ENCODE measurements around the gene BAD. TPM values are rescaled to one million over a fixed set of nuclear protein-coding genes. Genes with fewer than 3 reads are reported as not detected.

Gene BAD
- total RNA-seq, 2 donors from 2014 or later, result 140 to 161 TPM

GRCh38 chr11:64233913-64234586, 50.4 kb downstream of the BAD start, which contains the start of gene VEGFB:
VEGFB (plus strand) TSS chr11:64234584; CDS start chr11:64234834, 250 bp downstream.
- Histone ChIP-seq H3K27me3 (replicated peaks; ENCODE audit: insufficient read depth) (no peaks in the 10 kb centered on the region), H3K36me3 (no peaks in the 10 kb centered on the region), H3K9me3 (no peaks in the 10 kb centered on the region), H3K4me1 (replicated peaks) (peaks cover 27% of the 10 kb centered on the region), H3K27ac (peak within 1 kb of the TSS; percentile 86 to 89), H3K4me3 (peak within 1 kb of the TSS; percentile 69 to 75)
- peak; percentile 65 for DNase-seq (ENCODE audit: low spot score)
- peak; percentile 57 for TF ChIP-seq POLR2A (IDR thresholded peaks at IDR 0.05)
- TF ChIP-seq POLR2AphosphoS5 (IDR thresholded peaks at IDR 0.05), result peak; percentile 44
- TF ChIP-seq, protein P1, sequence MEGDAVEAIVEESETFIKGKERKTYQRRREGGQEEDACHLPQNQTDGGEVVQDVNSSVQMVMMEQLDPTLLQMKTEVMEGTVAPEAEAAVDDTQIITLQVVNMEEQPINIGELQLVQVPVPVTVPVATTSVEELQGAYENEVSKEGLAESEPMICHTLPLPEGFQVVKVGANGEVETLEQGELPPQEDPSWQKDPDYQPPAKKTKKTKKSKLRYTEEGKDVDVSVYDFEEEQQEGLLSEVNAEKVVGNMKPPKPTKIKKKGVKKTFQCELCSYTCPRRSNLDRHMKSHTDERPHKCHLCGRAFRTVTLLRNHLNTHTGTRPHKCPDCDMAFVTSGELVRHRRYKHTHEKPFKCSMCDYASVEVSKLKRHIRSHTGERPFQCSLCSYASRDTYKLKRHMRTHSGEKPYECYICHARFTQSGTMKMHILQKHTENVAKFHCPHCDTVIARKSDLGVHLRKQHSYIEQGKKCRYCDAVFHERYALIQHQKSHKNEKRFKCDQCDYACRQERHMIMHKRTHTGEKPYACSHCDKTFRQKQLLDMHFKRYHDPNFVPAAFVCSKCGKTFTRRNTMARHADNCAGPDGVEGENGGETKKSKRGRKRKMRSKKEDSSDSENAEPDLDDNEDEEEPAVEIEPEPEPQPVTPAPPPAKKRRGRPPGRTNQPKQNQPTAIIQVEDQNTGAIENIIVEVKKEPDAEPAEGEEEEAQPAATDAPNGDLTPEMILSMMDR (IDR thresholded peaks at IDR 0.05), result peak in 1 of 4 experiments; percentile 10
- under 1% methylated on average over 35 of the region's 62 CpGs for WGBS
- intact Hi-C loops (cut with DNase I), result no loop called here

- Histone ChIP-seq H3K4me3 (no peak overlapping the region), H3K27me3 (replicated peaks; ENCODE audit: insufficient read depth) (no peaks in the 10 kb centered on the region), H3K36me3 (no peaks in the 10 kb centered on the region), H3K27ac (no peak overlapping the region), H3K9me3 (no peaks in the 10 kb centered on the region), H3K4me1 (replicated peaks) (peaks cover 21% of the 10 kb centered on the region)
- no peak for DNase-seq (ENCODE audit: low spot score)
- intact Hi-C loops (cut with DNase I), result no loop called here
- no peak for TF ChIP-seq POLR2AphosphoS5 (IDR thresholded peaks at IDR 0.05)
- TF ChIP-seq, protein P1 (IDR thresholded peaks at IDR 0.05), result no peak
- TF ChIP-seq POLR2A (IDR thresholded peaks at IDR 0.05), result no peak
- 90% methylated on average over 8 of the region's 8 CpGs for WGBS
These were observed 51.5 kb downstream of the BAD start for GRCh38 chr11:64232967-64233315.

- Histone ChIP-seq H3K4me3 (no peak overlapping the region), H3K27ac (no peak overlapping the region), H3K27me3 (replicated peaks; ENCODE audit: insufficient read depth) (no peaks in the 10 kb centered on the region), H3K9me3 (no peaks in the 10 kb centered on the region), H3K36me3 (no peaks in the 10 kb centered on the region), H3K4me1 (replicated peaks) (peaks cover 20% of the 10 kb centered on the region)
- intact Hi-C loops (cut with DNase I), result no loop called here
- no peak for DNase-seq (ENCODE audit: low spot score)
- no peak for TF ChIP-seq POLR2A (IDR thresholded peaks at IDR 0.05)
- no peak for TF ChIP-seq POLR2AphosphoS5 (IDR thresholded peaks at IDR 0.05)
- TF ChIP-seq, protein P1 (IDR thresholded peaks at IDR 0.05), result no peak
- WGBS, result 87% methylated on average over 14 of the region's 15 CpGs
These were observed 52.1 kb downstream of the BAD start for GRCh38 chr11:64232182-64232966.

DNA sequence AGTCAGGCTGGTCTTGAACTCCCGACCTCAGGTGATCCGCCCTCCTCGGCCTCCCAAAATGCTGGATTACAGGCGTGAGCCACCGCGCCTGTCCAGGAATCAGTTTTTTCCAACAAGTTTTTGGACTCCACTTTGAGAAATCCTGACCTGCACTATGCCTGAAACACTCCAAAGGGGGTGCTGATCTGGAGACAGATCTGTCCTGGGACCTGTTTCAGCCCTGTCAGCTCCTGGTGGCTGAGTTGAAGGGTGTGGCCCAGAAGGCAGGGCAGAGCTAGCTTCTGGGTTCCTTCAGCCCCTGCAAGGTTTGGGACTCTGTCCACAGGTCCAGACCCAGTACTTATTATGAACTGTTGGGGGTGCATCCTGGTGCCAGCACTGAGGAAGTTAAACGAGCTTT, 52.9 kb downstream of the BAD start:
- Histone ChIP-seq H3K9me3 (no peaks in the 10 kb centered on the region), H3K27ac (no peak overlapping the region), H3K4me3 (no peak overlapping the region), H3K4me1 (replicated peaks) (peaks cover 24% of the 10 kb centered on the region), H3K27me3 (replicated peaks; ENCODE audit: insufficient read depth) (no peaks in the 10 kb centered on the region), H3K36me3 (no peaks in the 10 kb centered on the region)
- no peak for DNase-seq (ENCODE audit: low spot score)
- TF ChIP-seq, protein P1 (IDR thresholded peaks at IDR 0.05), result no peak
- TF ChIP-seq POLR2A (IDR thresholded peaks at IDR 0.05) (no peak), POLR2AphosphoS5 (IDR thresholded peaks at IDR 0.05) (no peak)
- intact Hi-C loops (cut with DNase I), result no loop called here
- 89% methylated on average over 7 of the region's 7 CpGs for WGBS
